GM12801 (cell line): ENCODE data around the gene KIR2DL4.
"Not testable (repeated sequence)": the region's sequence is repeated elsewhere in the genome, so short reads cannot be mapped to it uniquely, and the experiment has no call there.

Experiments
- CTCF ChIP-seq: IDR thresholded peaks from one replicate; pipeline ENCODE4 v1.5.1; 2011; ENCODE audit warnings: control low read depth; ENCODE audit not compliant: insufficient read length; ENCODE audit errors: extremely low read depth

The KIR2DL4 gene

GRCh38 chr19:54804571-54804970 is 1.2 kb downstream of the KIR2DL4 start:
- no peak for TF ChIP-seq CTCF

- no peak for TF ChIP-seq CTCF
These were observed 2.5 kb downstream of the KIR2DL4 start for GRCh38 chr19:54805665-54806515.

- TF ChIP-seq CTCF: no peak
These were observed 3.1 kb downstream of the KIR2DL4 start for GRCh38 chr19:54806516-54806838.

GRCh38 chr19:54816251-54816650 is 12.8 kb downstream of the KIR2DL4 start, which contains the start of gene KIR3DL1:
Gene KIR3DL1, plus strand, starts transcription at chr19:54816468.
- not testable (repeated sequence) for TF ChIP-seq CTCF

GRCh38 chr19:54817670-54818536 is 14.5 kb downstream of the KIR2DL4 start:
- TF ChIP-seq CTCF: no peak

- TF ChIP-seq CTCF: not testable (repeated sequence)
These were observed 29.1 kb downstream of the KIR2DL4 start, which contains the start of gene KIR2DS4 for GRCh38 chr19:54832496-54832895. Gene KIR2DS4, plus strand, starts transcription at chr19:54832676.

- not testable (repeated sequence) for TF ChIP-seq CTCF
These were observed 46.7 kb downstream of the KIR2DL4 start, which contains the start of gene KIR3DL2 for GRCh38 chr19:54850061-54850640. Gene KIR3DL2, plus strand, starts transcription at chr19:54850443. Its CDS starts 33 bp downstream, at chr19:54850476.
